ENCODE data around the gene EZH1.
"Not testable (repeated sequence)": the region's sequence is repeated elsewhere in the genome, so short reads cannot be mapped to it uniquely, and the experiment has no call there.

EZH1 gene

DNA sequence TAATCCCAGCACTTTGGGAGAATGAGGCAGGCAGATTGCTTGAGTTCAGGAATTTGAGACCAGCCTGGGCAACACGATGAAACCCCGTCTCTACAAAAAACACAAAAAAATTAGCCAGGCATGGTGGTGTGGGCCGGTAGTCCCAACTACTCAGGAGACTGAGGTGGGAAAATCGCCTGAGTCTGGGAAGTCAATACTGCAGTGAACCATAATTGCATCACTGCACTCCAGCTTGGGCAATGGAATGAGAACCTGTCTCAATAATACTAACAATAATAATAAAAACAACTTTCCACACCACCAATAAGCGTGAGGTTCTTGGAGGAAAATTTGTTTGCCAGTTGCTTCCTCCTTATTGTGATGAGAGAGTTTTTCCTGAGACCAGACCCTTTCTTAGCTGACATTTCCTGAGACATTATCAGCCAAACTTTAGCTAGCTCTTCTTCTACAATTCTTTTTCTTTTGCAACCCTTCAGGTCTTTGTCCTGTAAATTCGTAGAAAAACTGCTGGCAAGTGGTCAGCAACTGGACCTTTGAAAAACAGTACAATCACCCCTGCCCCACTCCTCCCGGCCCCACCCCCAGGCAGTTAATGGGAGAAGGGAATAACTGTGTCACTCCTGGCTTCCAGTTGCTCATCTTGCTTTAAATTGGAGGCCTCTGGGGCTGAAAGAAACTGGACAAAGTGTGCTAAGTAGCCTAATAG is 3.5 kb upstream of the EZH1 start:
- peaks cover 9% of the 10 kb centered on the region for H3K4me1 ChIP-seq (ENCODE audit: control insufficient read depth, insufficient read depth, low read length)
- no peaks in the 10 kb centered on the region for H3K36me3 ChIP-seq (ENCODE audit: control insufficient read depth, insufficient read depth, low read length)
- H3K9me3 ChIP-seq (ENCODE audit: control insufficient read depth, insufficient read depth, low read length) = no peaks in the 10 kb centered on the region
- H3K9ac ChIP-seq (ENCODE audit: low read depth, low read length) = no peak overlapping the region
- no peak overlapping the region for H3K27ac ChIP-seq (ENCODE audit: low read depth, low read length)
- H3K4me3 ChIP-seq (ENCODE audit: low read depth, low read length) = no peak overlapping the region
- H3K27me3 ChIP-seq (ENCODE audit: control insufficient read depth, insufficient read depth, low read length) = peaks cover 14% of the 10 kb centered on the region

DNA sequence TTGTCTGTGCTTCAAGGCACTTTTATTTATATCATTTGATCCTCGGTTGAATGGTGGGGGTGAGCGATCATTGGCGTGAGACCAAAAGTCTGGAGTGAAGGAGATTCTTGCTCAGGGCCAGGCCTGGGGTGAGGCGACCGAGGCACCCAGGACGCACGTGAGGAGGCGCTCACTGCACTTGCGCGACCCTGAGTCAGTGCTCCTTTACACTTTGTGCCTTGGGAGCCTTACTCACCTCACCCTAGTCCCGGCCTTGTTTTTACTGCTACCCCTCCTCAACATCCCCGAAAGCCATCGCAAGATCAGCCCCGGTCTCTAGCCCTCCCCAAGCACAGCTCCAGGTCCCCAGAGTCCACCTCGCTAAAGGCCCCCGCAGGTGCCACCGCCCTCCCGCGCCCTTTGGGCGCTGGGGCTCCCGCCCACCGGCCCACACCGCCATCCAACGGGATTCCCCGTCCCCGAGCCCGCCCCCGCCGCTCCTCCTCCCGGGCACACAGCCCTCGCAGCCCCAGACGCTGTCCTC is 496 bp downstream of the EZH1 start:
- H3K27me3 ChIP-seq (ENCODE audit: control insufficient read depth, insufficient read depth, low read length) = peaks cover 14% of the 10 kb centered on the region
- peaks cover 16% of the 10 kb centered on the region for H3K4me1 ChIP-seq (ENCODE audit: control insufficient read depth, insufficient read depth, low read length)
- H3K9ac ChIP-seq (ENCODE audit: low read depth, low read length) = peak overlapping the region; percentile 82
- H3K27ac ChIP-seq (ENCODE audit: low read depth, low read length) = peak overlapping the region; percentile 96
- no peaks in the 10 kb centered on the region for H3K36me3 ChIP-seq (ENCODE audit: control insufficient read depth, insufficient read depth, low read length)
- H3K9me3 ChIP-seq (ENCODE audit: control insufficient read depth, insufficient read depth, low read length) = no peaks in the 10 kb centered on the region
- H3K4me3 ChIP-seq (ENCODE audit: low read depth, low read length) = peak overlapping the region; percentile 85

DNA sequence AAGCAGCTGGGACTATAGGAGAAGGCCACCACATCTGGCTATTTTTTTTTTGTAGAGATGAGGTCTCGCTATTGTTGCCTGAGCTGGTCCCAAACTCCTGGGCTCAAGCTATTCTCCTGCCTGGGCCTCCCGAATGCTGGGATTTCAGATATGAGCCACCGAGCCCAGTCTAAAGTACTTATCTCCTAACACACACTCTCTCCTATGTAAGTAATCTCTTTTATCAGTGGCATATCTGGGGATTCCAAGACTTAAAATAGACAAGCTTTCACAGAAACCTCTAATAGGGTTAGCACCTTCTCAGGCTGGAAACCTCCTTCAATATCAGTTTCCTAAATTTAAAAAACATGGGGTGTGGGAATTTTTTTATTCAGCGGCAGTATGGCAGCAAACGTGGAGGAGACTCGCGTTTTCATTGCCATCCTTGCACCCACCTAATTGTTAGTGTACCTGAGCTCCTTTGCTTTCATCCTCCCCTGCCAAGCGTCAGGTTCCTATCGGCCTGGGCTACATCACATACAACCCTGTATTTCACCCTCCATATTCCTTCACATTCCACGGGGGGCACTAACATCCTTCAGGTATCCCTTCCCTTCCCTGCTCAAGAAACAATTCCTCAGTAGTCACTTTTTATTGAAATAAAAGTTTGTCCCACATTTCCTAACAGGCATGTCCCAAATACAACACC is 1.1 kb downstream of the EZH1 start:
- Histone ChIP-seq H3K4me1 (ENCODE audit: control insufficient read depth, insufficient read depth, low read length) (peaks cover 16% of the 10 kb centered on the region), H3K9ac (ENCODE audit: low read depth, low read length) (peak overlapping the region; percentile 82), H3K27ac (ENCODE audit: low read depth, low read length) (peak overlapping the region; percentile 96), H3K36me3 (ENCODE audit: control insufficient read depth, insufficient read depth, low read length) (no peaks in the 10 kb centered on the region), H3K9me3 (ENCODE audit: control insufficient read depth, insufficient read depth, low read length) (no peaks in the 10 kb centered on the region), H3K27me3 (ENCODE audit: control insufficient read depth, insufficient read depth, low read length) (peaks cover 14% of the 10 kb centered on the region), H3K4me3 (ENCODE audit: low read depth, low read length) (peak overlapping the region; percentile 85)

- H3K27ac ChIP-seq (ENCODE audit: low read depth, low read length); H3K9ac ChIP-seq (ENCODE audit: low read depth, low read length): not testable (repeated sequence)
Measured at GRCh38 chr17:42742916-42743315, 1.9 kb downstream of the EZH1 start.

GRCh38 chr17:42740699-42741098 is 4.1 kb downstream of the EZH1 start:
- H3K4me3 ChIP-seq (ENCODE audit: low read depth, low read length) = no peak overlapping the region
- H3K36me3 ChIP-seq (ENCODE audit: control insufficient read depth, insufficient read depth, low read length) = no peaks in the 10 kb centered on the region
- no peaks in the 10 kb centered on the region for H3K9me3 ChIP-seq (ENCODE audit: control insufficient read depth, insufficient read depth, low read length)
- H3K4me1 ChIP-seq (ENCODE audit: control insufficient read depth, insufficient read depth, low read length) = peaks cover 16% of the 10 kb centered on the region
- H3K9ac ChIP-seq (ENCODE audit: low read depth, low read length) = no peak overlapping the region
- no peak overlapping the region for H3K27ac ChIP-seq (ENCODE audit: low read depth, low read length)
- peaks cover 7% of the 10 kb centered on the region for H3K27me3 ChIP-seq (ENCODE audit: control insufficient read depth, insufficient read depth, low read length)

More at GRCh38 chr17:42742916-42743315, 1.9 kb downstream of the EZH1 start:
- not testable (repeated sequence) for H3K36me3 ChIP-seq (ENCODE audit: control insufficient read depth, insufficient read depth, low read length); H3K9me3 ChIP-seq (ENCODE audit: control insufficient read depth, insufficient read depth, low read length); H3K4me3 ChIP-seq (ENCODE audit: low read depth, low read length)
- Histone ChIP-seq H3K4me1 (ENCODE audit: control insufficient read depth, insufficient read depth, low read length) (peaks cover 16% of the 10 kb centered on the region), H3K27me3 (ENCODE audit: control insufficient read depth, insufficient read depth, low read length) (peaks cover 14% of the 10 kb centered on the region)

- no peaks in the 10 kb centered on the region for H3K4me1 ChIP-seq (ENCODE audit: control insufficient read depth, insufficient read depth, low read length)
- H3K36me3 ChIP-seq (ENCODE audit: control insufficient read depth, insufficient read depth, low read length) = peaks cover 41% of the 10 kb centered on the region
- H3K9ac ChIP-seq (ENCODE audit: low read depth, low read length) = no peak overlapping the region
- no peak overlapping the region for H3K27ac ChIP-seq (ENCODE audit: low read depth, low read length)
- no peaks in the 10 kb centered on the region for H3K9me3 ChIP-seq (ENCODE audit: control insufficient read depth, insufficient read depth, low read length)
- no peaks in the 10 kb centered on the region for H3K27me3 ChIP-seq (ENCODE audit: control insufficient read depth, insufficient read depth, low read length)
- H3K4me3 ChIP-seq (ENCODE audit: low read depth, low read length) = no peak overlapping the region
Measured at GRCh38 chr17:42725143-42725542, 19.7 kb downstream of the EZH1 start.

DNA sequence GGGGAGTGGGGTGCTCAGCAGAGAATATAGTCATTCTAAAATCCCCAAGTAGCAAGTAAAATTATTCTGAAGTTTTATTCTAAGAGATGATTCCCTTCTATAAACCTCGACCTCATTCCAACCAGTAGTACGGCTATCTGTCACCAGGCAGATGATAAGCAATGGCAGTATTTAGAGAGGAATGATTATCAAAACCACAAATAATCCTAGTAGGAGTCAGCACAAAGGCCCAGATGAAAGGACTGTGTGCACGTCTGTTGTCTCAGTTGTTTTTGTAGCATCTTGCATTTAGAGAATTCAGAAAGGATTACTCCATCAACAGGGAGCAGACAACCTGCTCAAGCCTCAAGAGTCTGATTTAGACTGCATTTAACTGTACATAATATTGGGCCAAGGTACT is 21.2 kb downstream of the EZH1 start:
- H3K36me3 ChIP-seq (ENCODE audit: control insufficient read depth, insufficient read depth, low read length) = peaks cover 53% of the 10 kb centered on the region

GRCh38 chr17:42720996-42721583 is 23.8 kb downstream of the EZH1 start:
- no peaks in the 10 kb centered on the region for H3K4me1 ChIP-seq (ENCODE audit: control insufficient read depth, insufficient read depth, low read length)
- H3K4me3 ChIP-seq (ENCODE audit: low read depth, low read length) = no peak overlapping the region
- no peaks in the 10 kb centered on the region for H3K9me3 ChIP-seq (ENCODE audit: control insufficient read depth, insufficient read depth, low read length)
- no peaks in the 10 kb centered on the region for H3K27me3 ChIP-seq (ENCODE audit: control insufficient read depth, insufficient read depth, low read length)
- H3K9ac ChIP-seq (ENCODE audit: low read depth, low read length) = no peak overlapping the region
- H3K36me3 ChIP-seq (ENCODE audit: control insufficient read depth, insufficient read depth, low read length) = peaks cover 69% of the 10 kb centered on the region
- H3K27ac ChIP-seq (ENCODE audit: low read depth, low read length) = no peak overlapping the region

More for the DNA sequence above, 21.2 kb downstream of the EZH1 start:
- no peaks in the 10 kb centered on the region for H3K9me3 ChIP-seq (ENCODE audit: control insufficient read depth, insufficient read depth, low read length)
- no peaks in the 10 kb centered on the region for H3K27me3 ChIP-seq (ENCODE audit: control insufficient read depth, insufficient read depth, low read length)
- no peaks in the 10 kb centered on the region for H3K4me1 ChIP-seq (ENCODE audit: control insufficient read depth, insufficient read depth, low read length)
- no peak overlapping the region for H3K4me3 ChIP-seq (ENCODE audit: low read depth, low read length)
- no peak overlapping the region for H3K27ac ChIP-seq (ENCODE audit: low read depth, low read length)
- H3K9ac ChIP-seq (ENCODE audit: low read depth, low read length) = no peak overlapping the region

DNA sequence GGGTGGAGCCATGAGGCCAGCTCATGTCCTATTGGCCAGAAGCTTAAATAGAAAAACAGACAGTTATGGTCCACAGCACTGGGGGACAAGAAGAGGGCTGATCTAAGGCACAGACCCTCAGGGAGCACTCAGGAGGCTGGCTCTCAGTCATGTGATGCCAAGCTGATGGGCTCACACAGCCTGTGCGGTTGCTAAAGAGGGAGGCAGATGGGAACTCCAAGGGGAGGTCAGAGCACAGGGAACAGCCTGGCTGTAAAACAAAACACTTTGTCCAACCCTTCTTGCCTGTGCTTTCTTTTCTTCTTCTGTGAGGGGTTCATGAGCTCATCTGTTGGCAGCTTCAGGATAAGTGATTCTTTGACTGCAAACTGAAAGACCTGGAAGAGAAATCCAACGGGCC is 35.3 kb downstream of the EZH1 start:
- H3K9me3 ChIP-seq (ENCODE audit: control insufficient read depth, insufficient read depth, low read length) = no peaks in the 10 kb centered on the region
- no peaks in the 10 kb centered on the region for H3K4me1 ChIP-seq (ENCODE audit: control insufficient read depth, insufficient read depth, low read length)
- H3K36me3 ChIP-seq (ENCODE audit: control insufficient read depth, insufficient read depth, low read length) = peaks cover 85% of the 10 kb centered on the region
- no peaks in the 10 kb centered on the region for H3K27me3 ChIP-seq (ENCODE audit: control insufficient read depth, insufficient read depth, low read length)
- H3K9ac ChIP-seq (ENCODE audit: low read depth, low read length) = no peak overlapping the region
- H3K4me3 ChIP-seq (ENCODE audit: low read depth, low read length) = no peak overlapping the region
- H3K27ac ChIP-seq (ENCODE audit: low read depth, low read length) = no peak overlapping the region

GRCh38 chr17:42708588-42708987 is 36.3 kb downstream of the EZH1 start:
- peaks cover 86% of the 10 kb centered on the region for H3K36me3 ChIP-seq (ENCODE audit: control insufficient read depth, insufficient read depth, low read length)
- no peak overlapping the region for H3K9ac ChIP-seq (ENCODE audit: low read depth, low read length)
- H3K27me3 ChIP-seq (ENCODE audit: control insufficient read depth, insufficient read depth, low read length) = no peaks in the 10 kb centered on the region
- no peak overlapping the region for H3K27ac ChIP-seq (ENCODE audit: low read depth, low read length)
- H3K9me3 ChIP-seq (ENCODE audit: control insufficient read depth, insufficient read depth, low read length) = no peaks in the 10 kb centered on the region
- H3K4me1 ChIP-seq (ENCODE audit: control insufficient read depth, insufficient read depth, low read length) = no peaks in the 10 kb centered on the region
- no peak overlapping the region for H3K4me3 ChIP-seq (ENCODE audit: low read depth, low read length)

GRCh38 chr17:42706732-42707131 is 38.1 kb downstream of the EZH1 start:
- Histone ChIP-seq H3K9me3 (ENCODE audit: control insufficient read depth, insufficient read depth, low read length) (no peaks in the 10 kb centered on the region), H3K27ac (ENCODE audit: low read depth, low read length) (no peak overlapping the region), H3K4me1 (ENCODE audit: control insufficient read depth, insufficient read depth, low read length) (no peaks in the 10 kb centered on the region), H3K4me3 (ENCODE audit: low read depth, low read length) (no peak overlapping the region), H3K36me3 (ENCODE audit: control insufficient read depth, insufficient read depth, low read length) (peaks cover 87% of the 10 kb centered on the region), H3K27me3 (ENCODE audit: control insufficient read depth, insufficient read depth, low read length) (no peaks in the 10 kb centered on the region), H3K9ac (ENCODE audit: low read depth, low read length) (no peak overlapping the region)
